Mucosa of rectum (tissue), 2 donors: Measurements from ENCODE around the gene SUMF1.

Experiments used
- H3K27ac ChIP-seq, 2 donors: one replicate each; pipeline ENCODE4 v1.7.0; 2013; ENCODE audit warnings: inconsistent platforms in 2 of 2, low read depth in 2 of 2, low read length in 2 of 2
- H3K27me3 ChIP-seq, 2 donors: one replicate each; pipeline ENCODE4 v1.7.0; 2013; ENCODE audit warnings: low read length in 2 of 2; ENCODE audit not compliant: control insufficient read depth in 2 of 2, insufficient read depth in 2 of 2
- H3K36me3 ChIP-seq, 2 donors: one replicate each; pipeline ENCODE4 v1.7.0; 2013; ENCODE audit warnings: low read length in 2 of 2; ENCODE audit not compliant: control insufficient read depth in 2 of 2, insufficient read depth in 2 of 2
- H3K4me1 ChIP-seq, 2 donors: one replicate each; pipeline ENCODE4 v1.7.0; 2013; ENCODE audit warnings: low read length in 2 of 2, mild to moderate bottlenecking in 1 of 2; ENCODE audit not compliant: control insufficient read depth in 2 of 2, insufficient read depth in 2 of 2
- H3K4me3 ChIP-seq, 2 donors: one replicate each; pipeline ENCODE4 v1.7.0; 2013; ENCODE audit warnings: low read length in 2 of 2
- H3K9ac ChIP-seq, 2 donors: one replicate each; pipeline ENCODE4 v1.7.0; 2013; ENCODE audit warnings: low read length in 2 of 2, low read depth in 1 of 2, mild to moderate bottlenecking in 1 of 2
- H3K9me3 ChIP-seq, 2 donors: one replicate each; pipeline ENCODE4 v1.7.0; 2013; ENCODE audit warnings: low read length in 2 of 2; ENCODE audit not compliant: control insufficient read depth in 2 of 2
- donor health status: healthy.
- donor health status: Normal muscosa, but diverticular disease.

SUMF1 gene

DNA sequence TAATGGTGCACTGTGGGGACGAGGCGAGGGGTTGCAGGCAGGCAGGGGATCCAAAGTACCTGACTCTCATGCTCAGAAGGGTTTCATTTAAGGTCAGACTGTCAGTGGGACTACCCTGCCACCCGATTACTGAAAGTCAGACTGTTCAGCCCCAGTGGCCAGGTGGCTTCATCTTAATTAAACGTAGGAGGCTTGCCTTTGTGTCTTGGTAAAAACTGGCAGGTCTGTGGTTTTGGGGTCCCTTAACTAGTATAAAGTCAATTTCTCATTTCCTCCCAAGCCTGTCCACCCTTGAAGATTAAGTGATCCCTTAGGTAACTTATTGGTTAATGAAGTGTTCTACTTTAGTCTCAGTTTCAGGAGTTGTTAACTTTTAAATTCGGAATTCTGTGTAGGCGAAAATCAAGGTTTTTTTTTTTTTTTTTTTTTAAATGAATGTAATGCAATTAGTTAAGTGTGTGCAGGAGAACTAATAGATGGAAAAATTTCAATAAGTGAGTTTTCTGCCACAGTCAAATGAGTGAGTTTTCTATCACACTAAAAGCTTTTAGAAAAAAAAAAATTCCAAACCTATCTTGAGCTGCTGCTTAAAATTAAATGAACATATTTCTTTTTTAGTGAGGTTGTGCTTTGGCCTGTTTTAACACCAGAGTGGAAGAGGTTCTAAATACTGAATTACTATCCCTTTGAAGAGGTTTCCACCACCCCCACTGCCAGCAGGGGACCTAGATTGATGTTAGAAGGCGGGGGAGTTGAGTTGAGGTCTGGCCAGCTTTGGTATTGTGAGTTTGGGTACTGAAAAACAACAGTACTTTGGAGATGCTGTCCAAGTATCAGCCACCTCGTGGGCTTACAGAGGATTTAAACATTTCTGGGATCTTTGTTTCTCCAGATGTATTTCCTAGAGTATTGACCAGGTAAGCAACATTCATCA is 41.2 kb upstream of the SUMF1 start:
- Histone ChIP-seq H3K9ac (no peak overlapping the region), H3K9me3 (no peaks in the 10 kb centered on the region), H3K4me3 (no peak overlapping the region), H3K27me3 (no peaks in the 10 kb centered on the region), H3K4me1 (peaks cover 13 to 15% of the 10 kb centered on the region in 2 donors), H3K27ac (no peak overlapping the region), H3K36me3 (no peaks in the 10 kb centered on the region)

DNA sequence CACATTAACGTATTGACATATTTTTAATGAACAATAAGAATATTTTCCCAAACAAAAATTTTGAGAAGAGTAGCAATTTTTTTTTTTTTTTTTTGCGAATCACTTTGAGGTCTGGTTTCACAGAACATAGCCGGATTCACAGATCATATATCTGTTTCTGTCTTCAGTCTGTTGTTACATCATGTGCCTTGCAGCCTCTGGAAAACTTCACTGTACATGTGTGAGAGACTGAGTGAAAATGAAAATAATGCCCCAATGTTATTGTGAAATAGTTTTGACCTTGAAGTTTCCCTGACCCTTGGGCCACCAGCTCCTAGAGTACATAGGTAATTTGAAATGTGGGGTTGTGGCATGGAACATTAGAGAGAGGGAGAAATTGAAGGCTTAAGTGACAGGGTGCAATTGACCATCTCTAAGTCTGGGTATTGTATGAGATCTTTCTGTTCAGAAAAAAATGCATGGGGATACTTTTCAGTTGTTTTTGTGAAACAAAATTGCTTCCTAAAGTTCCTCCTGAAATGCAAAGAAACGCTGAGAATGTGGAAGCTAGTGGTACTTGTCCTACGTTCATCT is 40.0 kb upstream of the SUMF1 start:
- Histone ChIP-seq H3K4me1 (peaks cover 14 to 15% of the 10 kb centered on the region in 2 donors), H3K9me3 (no peaks in the 10 kb centered on the region), H3K36me3 (no peaks in the 10 kb centered on the region), H3K9ac (no peak overlapping the region), H3K4me3 (no peak overlapping the region), H3K27me3 (no peaks in the 10 kb centered on the region), H3K27ac (no peak overlapping the region)

DNA sequence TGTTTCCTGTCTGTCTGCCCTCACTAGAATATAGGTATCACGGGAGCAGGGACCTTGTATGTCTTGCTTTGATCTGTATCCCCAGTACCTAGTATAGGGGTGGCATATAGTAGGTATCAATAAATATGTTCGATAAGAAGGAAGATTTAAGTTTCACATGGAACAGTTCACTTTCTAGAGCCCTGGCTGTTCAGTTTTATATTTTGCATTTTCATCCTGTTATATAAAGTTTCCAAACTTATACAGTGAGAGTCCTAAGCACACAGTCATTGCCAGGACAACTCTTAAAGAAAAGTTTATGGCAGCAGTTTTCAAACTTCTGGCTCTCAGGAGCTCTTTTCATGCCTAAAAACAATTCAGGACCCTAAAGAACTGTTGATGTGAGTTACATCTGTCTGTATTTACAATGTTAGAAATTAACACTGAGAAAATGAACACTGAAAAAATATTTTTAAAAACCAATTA is 39.5 kb upstream of the SUMF1 start:
- H3K4me3 ChIP-seq = no peak overlapping the region
- no peak overlapping the region for H3K9ac ChIP-seq
- H3K4me1 ChIP-seq = peaks cover 15 to 19% of the 10 kb centered on the region in 2 donors
- peaks cover under 1 to 1% of the 10 kb centered on the region in 2 donors for H3K36me3 ChIP-seq
- no peak overlapping the region for H3K27ac ChIP-seq
- no peaks in the 10 kb centered on the region for H3K27me3 ChIP-seq
- H3K9me3 ChIP-seq = no peaks in the 10 kb centered on the region

DNA sequence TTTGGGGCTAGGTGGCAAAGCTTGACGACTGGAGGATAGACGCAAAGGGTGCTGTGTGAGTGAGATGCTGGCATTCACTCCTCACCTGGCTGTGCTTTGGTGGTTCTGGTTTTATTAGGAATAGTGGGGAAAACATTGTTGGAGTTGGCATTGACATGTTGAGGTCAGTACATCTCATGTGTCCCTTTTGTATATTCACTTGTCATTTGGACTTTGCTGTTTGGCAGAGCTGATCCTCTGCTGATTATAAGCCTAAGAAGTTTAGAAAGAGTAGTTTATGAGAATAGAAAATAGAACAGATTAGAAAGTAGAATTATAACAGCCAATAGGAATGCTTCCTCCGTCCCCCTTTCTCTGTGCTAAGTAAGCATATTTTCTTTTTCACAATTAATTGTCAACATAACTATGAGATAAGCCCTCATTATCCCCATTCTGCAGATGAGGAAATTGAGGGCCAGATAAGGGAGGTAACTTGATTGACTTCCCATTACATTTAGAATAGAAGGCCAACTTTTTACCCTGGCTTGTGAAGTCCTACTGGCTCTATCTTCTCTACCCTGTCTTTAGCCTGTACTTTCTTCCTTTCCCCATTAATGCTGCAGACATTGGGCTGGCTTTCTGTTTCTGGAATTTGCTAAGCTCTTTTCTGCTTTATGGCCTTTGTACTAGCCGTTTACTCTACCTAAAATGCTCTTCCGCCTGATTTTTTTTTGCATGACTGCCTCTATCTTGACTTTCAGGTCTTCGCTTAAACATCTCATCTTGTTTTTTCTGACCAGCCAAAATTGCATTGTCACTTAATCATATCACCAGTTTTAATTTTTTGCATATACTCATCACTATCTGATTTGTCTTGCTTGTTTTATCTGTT is 38.9 kb upstream of the SUMF1 start:
- Histone ChIP-seq H3K4me1 (peaks cover 15 to 23% of the 10 kb centered on the region in 2 donors), H3K4me3 (no peak overlapping the region), H3K36me3 (peaks cover 4% of the 10 kb centered on the region in 2 donors), H3K9ac (no peak overlapping the region), H3K9me3 (no peaks in the 10 kb centered on the region), H3K27ac (no peak overlapping the region), H3K27me3 (no peaks in the 10 kb centered on the region)

DNA sequence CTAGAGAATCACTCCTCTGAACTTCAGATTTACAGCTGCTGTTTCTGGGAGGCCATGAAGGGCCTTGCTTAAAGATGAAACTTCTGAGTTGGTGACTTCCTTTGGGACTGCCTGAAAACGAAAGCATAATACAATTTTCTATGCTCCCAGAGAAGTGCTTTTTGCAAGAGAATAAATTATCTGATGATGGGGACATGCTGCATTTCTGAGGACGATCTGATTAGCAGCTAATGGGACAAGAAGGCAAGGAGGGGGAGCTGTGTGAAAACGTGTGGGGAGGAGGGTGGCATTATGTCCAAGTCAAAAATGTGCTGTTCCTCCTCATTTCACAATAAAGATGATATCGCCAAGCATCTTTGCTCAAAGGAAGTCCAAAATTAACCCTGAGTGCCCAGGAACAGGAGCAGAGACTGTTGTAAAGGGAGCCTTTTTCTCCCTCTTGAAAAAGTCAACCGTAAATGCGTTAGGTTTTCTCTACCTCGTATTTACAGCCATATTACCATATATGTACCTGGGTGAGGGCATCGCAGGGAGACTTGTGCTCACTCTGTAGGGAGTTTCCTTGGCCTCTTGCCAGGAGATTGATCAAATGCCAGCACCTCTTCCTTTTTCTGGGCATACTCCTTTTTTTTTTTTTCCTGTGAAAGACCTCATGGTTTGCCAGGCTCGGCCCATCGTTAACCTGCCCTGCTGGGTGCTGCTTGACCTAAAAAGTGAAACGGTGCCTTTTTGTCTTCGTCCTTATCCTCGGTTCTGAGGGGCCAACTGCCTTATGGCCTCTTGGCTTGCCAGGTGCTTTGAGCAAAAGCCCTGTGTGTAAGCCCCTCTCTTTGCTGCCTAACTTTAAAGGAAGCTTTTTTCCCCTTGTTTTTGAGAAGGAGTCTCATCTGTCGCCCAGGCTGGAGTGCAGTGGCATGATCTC is 37.5 kb upstream of the SUMF1 start:
- Histone ChIP-seq H3K4me3 (peak overlapping the region; percentile 53 to 67), H3K27me3 (no peaks in the 10 kb centered on the region), H3K9me3 (no peaks in the 10 kb centered on the region), H3K27ac (peak overlapping the region; percentile 68 to 74), H3K36me3 (peaks cover 4% of the 10 kb centered on the region in 2 donors), H3K9ac (peak overlapping the region; percentile 54 to 64), H3K4me1 (peaks cover 15 to 23% of the 10 kb centered on the region in 2 donors)

DNA sequence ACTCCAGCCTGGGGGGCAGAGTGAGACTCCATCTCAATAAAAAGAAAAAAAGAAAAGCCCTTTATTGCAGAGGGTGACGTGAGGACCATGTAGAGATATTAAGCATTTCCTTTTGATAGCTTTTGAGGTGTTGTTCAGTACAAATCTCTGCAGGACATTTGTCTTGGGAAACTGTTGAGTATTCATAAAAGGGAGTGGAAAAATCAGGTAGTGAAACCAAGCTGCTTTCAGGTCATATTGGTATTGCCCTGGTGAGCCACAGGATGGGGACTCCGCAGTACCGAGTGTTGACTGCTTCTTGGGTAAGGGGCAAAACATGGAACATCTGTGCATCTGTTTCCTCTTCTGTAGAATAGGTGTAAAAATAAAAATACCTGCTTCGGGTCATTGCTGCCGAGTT is 36.0 kb upstream of the SUMF1 start:
- peaks cover 4% of the 10 kb centered on the region in 2 donors for H3K36me3 ChIP-seq
- H3K27ac ChIP-seq = no peak overlapping the region

DNA sequence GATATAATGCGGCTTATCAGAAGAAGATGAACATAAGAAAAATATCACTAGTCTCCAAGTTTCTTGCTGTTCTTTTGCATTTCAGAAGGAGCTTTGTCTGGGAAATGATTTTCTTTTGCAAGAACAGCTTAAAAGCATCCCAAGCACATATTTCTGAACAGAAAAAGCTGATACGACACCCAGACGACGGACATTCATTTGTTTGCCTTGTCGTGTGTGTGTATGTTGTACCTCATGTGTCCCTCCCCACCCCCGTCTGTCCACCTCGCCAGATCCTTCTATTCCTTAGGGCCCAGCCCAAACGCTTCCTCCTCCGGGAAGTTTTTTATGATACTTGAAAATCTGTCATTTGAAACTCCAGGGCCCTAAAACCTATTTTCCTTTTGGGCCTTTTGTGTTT is 34.9 kb upstream of the SUMF1 start:
- peaks cover 15 to 23% of the 10 kb centered on the region in 2 donors for H3K4me1 ChIP-seq
- H3K9ac ChIP-seq = no peak overlapping the region
- no peak overlapping the region for H3K4me3 ChIP-seq
- peaks cover 4% of the 10 kb centered on the region in 2 donors for H3K36me3 ChIP-seq
- H3K27ac ChIP-seq = peak overlapping the region in 1 of 2 donors; percentile 15
- no peaks in the 10 kb centered on the region for H3K9me3 ChIP-seq
- H3K27me3 ChIP-seq = no peaks in the 10 kb centered on the region

More for the DNA sequence above, 36.0 kb upstream of the SUMF1 start:
- H3K4me1 ChIP-seq = peaks cover 15 to 23% of the 10 kb centered on the region in 2 donors
- H3K9ac ChIP-seq = no peak overlapping the region
- H3K27me3 ChIP-seq = no peaks in the 10 kb centered on the region
- H3K9me3 ChIP-seq = no peaks in the 10 kb centered on the region
- H3K4me3 ChIP-seq = no peak overlapping the region

DNA sequence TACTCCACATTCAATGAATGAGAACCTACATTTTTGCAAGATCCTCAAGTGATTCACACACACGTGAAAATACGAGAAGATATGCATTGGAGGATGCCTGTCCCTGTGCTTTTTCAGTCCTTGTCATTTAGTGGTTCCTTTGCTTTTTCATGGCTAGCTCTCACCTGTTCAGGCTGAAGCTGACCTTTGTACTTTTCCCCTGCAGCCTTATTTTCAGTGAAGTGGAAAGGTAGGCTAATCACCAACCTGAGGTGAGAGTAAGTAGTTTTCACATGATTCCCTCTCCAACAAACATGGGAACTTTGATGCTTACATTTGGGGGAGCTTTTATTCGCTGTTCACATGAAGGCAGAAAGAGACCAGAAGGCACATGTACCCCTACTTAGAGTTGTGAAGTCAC is 34.4 kb upstream of the SUMF1 start:
- Histone ChIP-seq H3K4me1 (peaks cover 15 to 23% of the 10 kb centered on the region in 2 donors), H3K27ac (peak overlapping the region in 1 of 2 donors; percentile 15), H3K4me3 (no peak overlapping the region), H3K36me3 (peaks cover 4% of the 10 kb centered on the region in 2 donors), H3K9ac (no peak overlapping the region), H3K9me3 (no peaks in the 10 kb centered on the region), H3K27me3 (no peaks in the 10 kb centered on the region)

DNA sequence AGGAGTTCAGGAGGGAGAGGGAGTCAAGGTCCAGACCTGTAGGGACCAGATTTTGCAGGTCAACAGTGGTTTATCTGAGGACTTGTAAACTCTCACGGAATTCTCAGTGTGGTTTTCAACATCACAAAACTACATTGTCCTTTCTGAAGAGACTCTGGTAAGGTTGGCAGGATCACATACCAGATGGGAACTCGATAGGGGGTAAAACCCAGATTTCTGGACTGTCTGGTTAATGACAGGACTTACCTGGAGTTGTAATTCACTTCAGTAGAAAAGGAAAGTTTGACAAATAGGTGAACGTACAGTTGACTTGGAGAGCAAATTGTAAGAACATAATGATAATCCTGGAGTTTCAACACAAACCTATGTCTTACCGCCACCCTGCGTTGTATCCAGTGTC is 31.4 kb upstream of the SUMF1 start:
- peaks cover 4% of the 10 kb centered on the region in 2 donors for H3K36me3 ChIP-seq
- no peak overlapping the region for H3K27ac ChIP-seq
- peaks cover 3 to 17% of the 10 kb centered on the region in 2 donors for H3K4me1 ChIP-seq
- H3K4me3 ChIP-seq = no peak overlapping the region
- H3K9me3 ChIP-seq = no peaks in the 10 kb centered on the region
- H3K27me3 ChIP-seq = no peaks in the 10 kb centered on the region
- no peak overlapping the region for H3K9ac ChIP-seq
